OCI-LY1 (cell line): Measurements from ENCODE around the gene SHMT2.
A peak's percentile ranks its signal among the peaks of the same experiment; 100 is the strongest.

Source experiments
- H2AFZ ChIP-seq: fragments of 200-600 bp; sonication (generic), shearing (Covaris generic); 2 replicates; pipeline ENCODE4 v1.6.0; 2014; ENCODE audit warnings: antibody characterized with exemption, mild to moderate bottlenecking, low read length
- H3F3A ChIP-seq: fragments of 200-600 bp; sonication (generic), shearing (Covaris generic); 2 replicates; pipeline ENCODE4 v1.6.0; 2014; ENCODE audit warnings: mild to moderate bottlenecking, antibody characterized with exemption, low read length, moderate library complexity; ENCODE audit not compliant: insufficient read depth
- H3K27ac ChIP-seq: fragments of 200-600 bp; sonication (generic); 2 replicates; pipeline ENCODE4 v1.5.1; 2014; ENCODE audit warnings: low read length, mixed run types, mild to moderate bottlenecking, low read depth; ENCODE audit not compliant: poor library complexity, severe bottlenecking
- H3K27me3 ChIP-seq: fragments of 200-600 bp; sonication (generic); 2 replicates; pipeline ENCODE4 v1.6.0; 2014; ENCODE audit warnings: antibody characterized with exemption, mild to moderate bottlenecking, low read length, moderate library complexity; ENCODE audit not compliant: insufficient read depth
- H3K36me3 ChIP-seq: fragments of 200-600 bp; sonication (generic); 2 replicates; pipeline ENCODE4 v1.6.1; 2014; ENCODE audit warnings: mild to moderate bottlenecking, antibody characterized with exemption, low read length, moderate library complexity, mixed read lengths; ENCODE audit not compliant: insufficient read depth
- H3K4me1 ChIP-seq: fragments of 200-600 bp; sonication (generic); 2 replicates; pipeline ENCODE4 v1.5.1; 2014; ENCODE audit warnings: mild to moderate bottlenecking, low read length, moderate library complexity; ENCODE audit not compliant: insufficient read depth, severe bottlenecking
- H3K4me2 ChIP-seq: fragments of 200-600 bp; sonication (generic), shearing (Covaris generic); 2 replicates; pipeline ENCODE4 v1.6.1; 2014; ENCODE audit warnings: low read length
- H3K4me3 ChIP-seq: fragments of 200-600 bp; sonication (generic); 2 replicates; pipeline ENCODE4 v1.5.1; 2014; ENCODE audit warnings: low read length, low read depth, mild to moderate bottlenecking, mixed read lengths; ENCODE audit not compliant: poor library complexity, severe bottlenecking
- H3K79me2 ChIP-seq: fragments of 200-600 bp; shearing (Covaris generic); 2 replicates; pipeline ENCODE4 v1.6.1; 2016; ENCODE audit warnings: mixed run types, low read length, mixed read lengths; ENCODE audit not compliant: insufficient read depth
- H3K9ac ChIP-seq: fragments of 200-600 bp; sonication (generic), shearing (Covaris generic); 2 replicates; pipeline ENCODE4 v1.6.1; 2014; ENCODE audit warnings: mild to moderate bottlenecking, low read length, mixed read lengths
- H3K9me2 ChIP-seq: fragments of 200-600 bp; sonication (generic), shearing (Covaris generic); 2 replicates; pipeline ENCODE4 v1.6.1; 2014; ENCODE audit warnings: low read depth, mild to moderate bottlenecking, low read length, mixed read lengths
- H3K9me3 ChIP-seq: fragments of 200-600 bp; shearing (Covaris generic); 2 replicates; pipeline ENCODE4 v1.6.1; 2014; ENCODE audit warnings: low read length, mixed read lengths
- H4K20me1 ChIP-seq: fragments of 200-600 bp; sonication (generic), shearing (Covaris generic); 2 replicates; pipeline ENCODE4 v1.6.0; 2016; ENCODE audit warnings: mild to moderate bottlenecking, low read length; ENCODE audit not compliant: insufficient read depth
- CTCF ChIP-seq: fragments of 200-600 bp; sonication (generic), shearing (Covaris generic); IDR thresholded peaks from 2 replicates; pipeline ENCODE4 v1.5.1; 2017; ENCODE audit warnings: mild to moderate bottlenecking, antibody characterized with exemption, low read length, moderate library complexity, mixed read lengths
- EZH2 ChIP-seq: fragments of 200-600 bp; sonication (generic), shearing (Covaris generic); IDR thresholded peaks from 2 replicates; pipeline ENCODE4 v1.8.0; 2017; ENCODE audit warnings: borderline replicate concordance, mixed run types, mild to moderate bottlenecking, antibody characterized with exemption, low read length, moderate library complexity, mixed read lengths

Gene SHMT2

GRCh38 chr12:57230381-57231155 is 1.1 kb downstream of the SHMT2 start:
- H3K4me3 ChIP-seq: peak overlapping the region; percentile 94
- peaks cover 88% of the 10 kb centered on the region for H3K4me1 ChIP-seq
- H3K27ac ChIP-seq: peak overlapping the region; percentile 97
- H3K27me3 ChIP-seq: no peaks in the 10 kb centered on the region
- H3K4me2 ChIP-seq: peak overlapping the region; percentile 88
- H3F3A ChIP-seq: peaks cover 10% of the 10 kb centered on the region; the same call in 1 of the 2 replicates
- no peaks in the 10 kb centered on the region for H3K9me3 ChIP-seq
- no peaks in the 10 kb centered on the region for H4K20me1 ChIP-seq
- TF ChIP-seq EZH2: no peak
- no peak for TF ChIP-seq CTCF
- no peak overlapping the region for H2AFZ ChIP-seq
- peaks cover 50% of the 10 kb centered on the region for H3K36me3 ChIP-seq
- H3K79me2 ChIP-seq: peaks cover 18% of the 10 kb centered on the region
- peak overlapping the region; percentile 98 for H3K9ac ChIP-seq
- H3K9me2 ChIP-seq: no peaks in the 10 kb centered on the region

DNA sequence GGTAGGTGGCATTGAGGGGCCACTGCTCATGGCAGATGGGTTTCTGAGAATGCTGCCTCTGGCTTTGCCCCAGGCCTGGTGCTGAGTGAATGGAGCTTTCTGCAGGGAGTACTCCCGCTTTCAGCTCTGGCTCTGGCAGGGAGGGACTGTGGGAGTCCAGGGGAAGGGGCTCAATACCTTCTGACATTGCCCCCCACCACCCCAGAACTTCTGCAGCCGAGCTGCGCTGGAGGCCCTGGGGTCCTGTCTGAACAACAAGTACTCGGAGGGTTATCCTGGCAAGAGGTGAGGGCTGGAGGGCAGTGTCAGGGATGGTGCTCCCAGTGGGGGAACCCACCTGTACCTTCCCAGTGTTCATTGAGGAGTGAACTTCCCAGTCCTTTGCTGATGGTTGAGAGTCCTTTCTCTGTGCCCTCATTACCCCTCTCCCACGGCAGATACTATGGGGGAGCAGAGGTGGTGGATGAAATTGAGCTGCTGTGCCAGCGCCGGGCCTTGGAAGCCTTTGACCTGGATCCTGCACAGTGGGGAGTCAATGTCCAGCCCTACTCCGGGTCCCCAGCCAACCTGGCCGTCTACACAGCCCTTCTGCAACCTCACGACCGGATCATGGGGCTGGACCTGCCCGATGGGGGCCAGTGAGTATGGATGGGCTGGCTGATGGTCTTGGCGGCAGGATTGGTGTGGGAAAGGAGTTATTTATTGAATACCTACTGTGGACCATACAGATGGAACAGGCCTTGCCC is 1.9 kb downstream of the SHMT2 start:
- H4K20me1 ChIP-seq: no peaks in the 10 kb centered on the region
- H3K79me2 ChIP-seq: peaks cover 18% of the 10 kb centered on the region
- TF ChIP-seq EZH2 (no peak), CTCF (no peak)
- H3K36me3 ChIP-seq: peaks cover 57% of the 10 kb centered on the region
- H3K27ac ChIP-seq: peak overlapping the region; percentile 97
- H3K4me2 ChIP-seq: peak overlapping the region; percentile 88
- H3K9me2 ChIP-seq: no peaks in the 10 kb centered on the region
- H3K4me3 ChIP-seq: peak overlapping the region; percentile 94
- H3K4me1 ChIP-seq: peaks cover 88% of the 10 kb centered on the region
- H3K27me3 ChIP-seq: no peaks in the 10 kb centered on the region
- peak overlapping the region; percentile 98 for H3K9ac ChIP-seq
- no peaks in the 10 kb centered on the region for H3K9me3 ChIP-seq
- peaks cover 8% of the 10 kb centered on the region; the same call in 1 of the 2 replicates for H3F3A ChIP-seq
- no peak overlapping the region for H2AFZ ChIP-seq

GRCh38 chr12:57232156-57232756 is 2.7 kb downstream of the SHMT2 start:
- Histone ChIP-seq H3K4me2 (peak overlapping the region; percentile 88; the same call in 1 of the 2 replicates), H3K27ac (peak overlapping the region; percentile 97), H2AFZ (no peak overlapping the region), H3K9ac (peak overlapping the region; percentile 98; the same call in 1 of the 2 replicates), H3F3A (peaks cover 8% of the 10 kb centered on the region; the same call in 1 of the 2 replicates), H3K4me1 (peaks cover 86% of the 10 kb centered on the region), H3K9me2 (no peaks in the 10 kb centered on the region), H3K4me3 (peak overlapping the region; percentile 94), H3K27me3 (no peaks in the 10 kb centered on the region), H3K36me3 (peaks cover 57% of the 10 kb centered on the region), H3K9me3 (no peaks in the 10 kb centered on the region), H3K79me2 (peaks cover 18% of the 10 kb centered on the region), H4K20me1 (no peaks in the 10 kb centered on the region)
- TF ChIP-seq EZH2: no peak
- TF ChIP-seq CTCF: no peak
